Naive B cell (primary cell): ENCODE data around the gene CFAP74. TPM values are rescaled to one million over a fixed set of nuclear protein-coding genes. Genes with fewer than 3 reads are reported as not detected.

Source experiments
- ATAC-seq, 2 donors: fragments of 150-1000 bp; cut with Tn5 transposase; 2 replicates each; pipeline ENCODE4 v1.10.0; 2021; ENCODE audit warnings: low read depth in 2 of 2, mild to moderate bottlenecking in 2 of 2, moderate library complexity in 2 of 2
- DNase-seq: peaks from one replicate; pipeline ENCODE4 v3.0.0; 2022
- H3K27ac Mint-ChIP-seq, 6 donors: one replicate each; pipeline ENCODE4 v1.8.0; 2020 to 2022; ENCODE audit warnings: mild to moderate bottlenecking in 6 of 6, mixed read lengths in 6 of 6, moderate library complexity in 5 of 6, inconsistent platforms in 2 of 6
- H3K27me3 Mint-ChIP-seq, 3 donors: one replicate each; pipeline ENCODE4 v1.8.0; 2021 to 2022; ENCODE audit warnings: mixed read lengths in 3 of 3, mild to moderate bottlenecking in 1 of 3
- H3K36me3 Mint-ChIP-seq, 2 donors: one replicate each; pipeline ENCODE4 v1.8.0; 2020 to 2022; ENCODE audit warnings: mixed read lengths in 2 of 2, inconsistent platforms in 1 of 2, mild to moderate bottlenecking in 1 of 2
- H3K4me1 Mint-ChIP-seq, 3 donors: one replicate each; pipeline ENCODE4 v1.8.0; 2020 to 2022; ENCODE audit warnings: mixed read lengths in 3 of 3, inconsistent platforms in 1 of 3, mild to moderate bottlenecking in 1 of 3, moderate library complexity in 1 of 3
- H3K4me3 Mint-ChIP-seq, 8 donors: one replicate each; pipeline ENCODE4 v1.8.0; 2020 to 2022; ENCODE audit warnings: mild to moderate bottlenecking in 8 of 8, mixed read lengths in 8 of 8, moderate library complexity in 8 of 8, inconsistent platforms in 2 of 8
- H3K9me3 Mint-ChIP-seq, 7 donors: one replicate each; pipeline ENCODE4 v1.8.0; 2020 to 2022; ENCODE audit warnings: mixed read lengths in 7 of 7, mild to moderate bottlenecking in 5 of 7, inconsistent platforms in 2 of 7, moderate library complexity in 1 of 7
- polyA plus RNA-seq, 6 donors: library from polyadenylated mRNA; unstranded; fragments of 300-500 nt; fragmentation: Illumina TruSeq; gene quantifications; one replicate each; pipeline ENCODE4 v1.2.3, GENCODE V29; 2021; ENCODE audit warnings: low read depth in 6 of 6

The CFAP74 gene
- polyA plus RNA-seq, 6 donors from 2014 or later: not detected

DNA sequence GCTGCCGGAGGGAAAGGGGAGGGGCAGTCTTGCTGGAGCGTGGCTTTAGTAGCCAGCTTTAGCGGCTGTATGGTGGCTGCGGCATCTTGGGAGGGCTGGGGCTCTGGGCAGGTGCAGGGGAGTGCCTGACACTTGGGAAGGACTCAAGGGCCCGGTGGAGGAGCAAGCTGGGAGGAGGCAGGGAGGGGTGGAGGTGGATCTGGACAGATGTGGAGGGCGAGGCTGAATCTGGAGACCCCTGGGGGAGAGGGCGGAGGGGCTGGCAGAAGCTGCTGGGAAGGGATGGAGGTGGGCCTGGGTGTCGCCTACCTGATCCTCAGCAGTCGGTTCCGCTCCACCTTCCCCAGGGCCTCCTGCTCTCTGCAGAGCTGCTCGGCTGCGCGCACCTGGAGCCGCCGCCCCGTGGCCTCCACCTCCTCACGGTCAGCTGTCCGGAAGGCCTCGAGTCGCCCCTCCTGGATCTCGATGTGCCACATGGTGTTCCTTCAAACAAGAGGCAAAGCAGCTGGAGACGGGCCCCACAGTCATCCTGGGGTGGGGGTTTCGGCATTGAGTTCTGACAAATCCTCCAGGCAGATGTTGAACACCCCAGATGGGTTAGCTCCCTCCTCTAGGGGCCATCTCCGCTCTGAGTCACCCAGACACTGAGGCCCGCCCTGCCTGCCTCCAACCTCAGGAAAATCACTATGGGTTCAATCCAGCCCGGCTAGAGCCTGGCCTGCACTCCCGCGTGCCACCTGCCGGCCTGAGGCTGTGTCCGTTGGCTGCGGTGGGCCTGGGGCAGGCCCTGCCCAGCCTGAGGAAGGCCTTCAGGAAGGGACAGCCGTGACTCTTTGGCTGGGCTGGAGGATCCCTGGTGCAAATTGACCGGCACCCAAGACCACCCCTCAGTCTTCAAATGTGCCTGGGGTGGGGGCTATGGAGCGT is 29.6 kb downstream of the CFAP74 start:
- Mint-ChIP-seq H3K4me1 (no peaks in the 10 kb centered on the region), H3K4me3 (no peak overlapping the region), H3K27ac (peak overlapping the region in 1 of 6 donors; percentile 59), H3K9me3 (peaks cover 0 to 4% (median 0%) of the 10 kb centered on the region in 7 donors), H3K36me3 (no peaks in the 10 kb centered on the region), H3K27me3 (peaks cover 0 to 31% (median 8%) of the 10 kb centered on the region in 3 donors)
- no peak for DNase-seq
- ATAC-seq: no peak

DNA sequence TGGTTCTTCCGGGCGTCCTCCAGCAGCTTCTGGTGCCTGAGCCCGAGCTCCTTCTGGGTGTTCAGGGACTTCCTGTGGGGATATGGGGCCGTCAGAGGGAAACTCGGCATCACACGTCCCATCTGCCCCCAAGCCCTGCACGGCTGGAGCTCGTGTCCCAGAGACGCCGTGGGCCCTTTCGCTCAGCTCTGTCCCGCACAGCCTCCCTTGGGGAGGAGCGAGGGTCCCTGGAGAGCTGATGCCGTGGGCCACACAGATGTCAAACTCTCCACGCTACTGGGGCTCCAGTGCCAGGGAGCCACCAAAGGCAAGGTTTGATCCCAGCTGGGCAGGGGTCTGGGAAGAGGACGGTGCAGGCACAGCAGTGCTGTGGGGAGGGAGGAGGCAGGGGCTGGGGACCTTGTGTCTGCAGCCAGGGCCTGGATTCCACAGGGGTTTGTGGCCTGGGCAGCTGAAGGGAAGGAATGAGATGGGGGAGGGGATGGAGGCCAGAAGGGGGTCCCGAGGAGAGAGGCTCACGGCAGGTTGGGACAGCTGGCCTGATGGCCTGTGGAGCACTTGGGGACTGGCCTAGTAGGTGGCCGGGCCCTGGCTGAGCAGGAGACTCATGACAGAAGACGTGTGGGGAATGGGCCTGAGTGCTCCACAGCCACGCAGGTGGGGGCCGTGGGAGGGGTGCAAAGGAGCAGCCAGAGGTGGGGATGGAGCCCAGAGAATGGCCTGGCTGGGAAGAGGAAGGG is 30.4 kb downstream of the CFAP74 start:
- Mint-ChIP-seq H3K9me3 (peaks cover 0 to 2% (median 0%) of the 10 kb centered on the region in 7 donors), H3K4me1 (no peaks in the 10 kb centered on the region), H3K27me3 (peaks cover 0 to 32% (median 10%) of the 10 kb centered on the region in 3 donors), H3K4me3 (no peak overlapping the region), H3K27ac (no peak overlapping the region), H3K36me3 (no peaks in the 10 kb centered on the region)
- no peak for DNase-seq
- no peak for ATAC-seq

DNA sequence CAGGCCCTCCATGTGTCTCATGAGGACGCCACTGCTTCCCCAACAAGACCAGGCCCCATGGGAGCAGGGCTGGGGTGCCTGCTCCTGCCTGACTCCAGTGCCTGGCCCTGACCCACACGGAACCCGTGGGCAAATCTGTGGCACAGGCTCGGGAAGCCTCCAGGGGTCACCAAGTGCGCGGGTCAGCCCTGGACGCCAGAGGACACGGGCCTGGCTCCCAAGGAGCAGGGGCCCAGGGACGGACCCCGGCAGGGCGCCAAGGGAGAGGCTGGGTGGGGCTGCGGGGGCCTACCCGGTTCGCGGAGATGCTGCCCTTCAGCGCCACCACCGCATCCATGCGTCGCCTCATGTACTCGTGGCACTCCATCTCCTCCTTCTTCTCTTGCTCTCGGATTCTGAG is 31.9 kb downstream of the CFAP74 start:
- no peak for DNase-seq
- peaks cover 0 to 5% (median 0%) of the 10 kb centered on the region in 3 donors for H3K4me1 Mint-ChIP-seq
- H3K4me3 Mint-ChIP-seq: no peak overlapping the region
- H3K27me3 Mint-ChIP-seq: peaks cover 5 to 34% (median 19%) of the 10 kb centered on the region in 3 donors
- no peak overlapping the region for H3K27ac Mint-ChIP-seq
- ATAC-seq: no peak
- H3K36me3 Mint-ChIP-seq: no peaks in the 10 kb centered on the region
- peaks cover 0 to 2% (median 0%) of the 10 kb centered on the region in 7 donors for H3K9me3 Mint-ChIP-seq

DNA sequence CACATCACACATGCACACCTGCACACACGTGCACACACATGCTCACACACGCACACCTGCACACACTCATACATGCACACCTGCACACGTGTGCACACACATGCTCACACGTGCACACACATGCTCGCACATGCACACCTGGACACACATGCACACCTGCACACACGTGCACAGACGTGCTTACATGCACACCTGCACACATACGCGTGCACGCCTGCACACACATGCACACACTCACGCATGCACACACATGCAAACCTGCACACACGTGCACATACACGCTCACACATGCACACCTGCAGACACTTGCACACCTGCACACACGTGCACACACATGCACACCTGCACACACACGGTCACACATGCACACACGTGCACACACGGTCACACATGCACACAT is 32.6 kb downstream of the CFAP74 start:
- no peak for DNase-seq
- peaks cover 0 to 5% (median 0%) of the 10 kb centered on the region in 3 donors for H3K4me1 Mint-ChIP-seq
- ATAC-seq: no peak
- peak overlapping the region in 1 of 6 donors; percentile 83 for H3K27ac Mint-ChIP-seq
- peaks cover 5 to 29% (median 19%) of the 10 kb centered on the region in 3 donors for H3K27me3 Mint-ChIP-seq
- H3K9me3 Mint-ChIP-seq: peaks cover 0 to 2% (median 0%) of the 10 kb centered on the region in 7 donors
- no peaks in the 10 kb centered on the region for H3K36me3 Mint-ChIP-seq
- H3K4me3 Mint-ChIP-seq: no peak overlapping the region

DNA sequence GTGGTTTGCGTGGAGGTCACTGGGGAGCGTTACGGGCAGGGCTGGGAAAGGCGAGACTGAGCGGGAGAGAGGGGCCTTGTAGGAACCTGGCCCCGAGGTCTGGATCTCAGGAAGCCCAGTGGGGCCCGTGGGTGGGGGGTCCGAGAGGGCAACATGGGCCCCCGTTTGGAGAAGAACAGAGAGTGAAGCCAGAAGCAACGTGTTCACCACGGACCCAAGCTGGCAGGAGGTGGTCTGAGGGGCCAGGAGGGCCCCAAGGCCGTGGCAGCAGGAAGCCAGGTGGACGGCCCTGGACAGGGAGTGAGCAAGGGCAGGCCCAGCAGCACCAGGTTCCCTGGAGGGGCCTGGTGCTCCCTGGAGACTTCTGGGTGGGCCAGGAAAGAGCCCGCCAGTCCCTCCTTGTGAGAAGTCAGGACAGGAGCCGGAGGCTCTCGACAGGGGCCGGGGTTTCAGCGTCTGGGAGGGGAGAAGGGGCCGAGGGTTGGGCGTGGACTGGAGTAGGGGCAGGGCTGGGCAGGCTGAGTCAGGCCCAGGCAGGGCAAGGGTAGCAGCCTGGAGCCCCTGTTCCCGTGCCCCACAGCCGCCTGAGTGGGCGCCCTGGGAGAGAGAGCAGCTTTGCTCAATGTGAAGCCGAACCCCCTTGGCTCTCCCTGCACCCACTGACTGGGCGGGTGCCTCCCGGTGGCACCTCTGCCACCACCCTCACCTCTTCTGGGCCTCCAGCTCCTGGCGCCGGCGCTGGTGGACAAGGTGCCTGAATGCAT is 33.5 kb downstream of the CFAP74 start:
- no peak for DNase-seq
- H3K4me3 Mint-ChIP-seq: no peak overlapping the region

DNA sequence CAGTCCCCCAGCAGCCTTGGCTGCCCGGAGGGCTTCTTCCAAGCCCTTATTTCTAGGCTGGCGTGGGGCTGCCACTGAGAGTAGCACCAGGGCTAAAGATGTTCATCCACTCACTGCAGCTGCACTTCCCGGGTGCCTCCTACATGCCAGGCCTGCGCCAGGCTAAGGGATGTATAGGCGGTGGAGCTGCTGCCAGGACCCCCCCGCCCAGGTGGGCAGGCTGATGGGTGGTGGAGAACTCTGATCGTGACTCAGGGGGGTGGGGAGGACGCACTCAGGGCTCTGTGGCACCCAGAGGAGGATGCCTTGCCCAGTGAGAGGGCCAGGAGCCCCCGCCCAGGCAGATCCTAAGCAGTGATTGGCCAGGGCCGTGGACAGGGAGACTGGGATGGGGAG is 34.1 kb downstream of the CFAP74 start:
- peaks cover 5 to 28% (median 19%) of the 10 kb centered on the region in 3 donors for H3K27me3 Mint-ChIP-seq
- peaks cover 0 to 2% (median 0%) of the 10 kb centered on the region in 7 donors for H3K9me3 Mint-ChIP-seq
- H3K4me3 Mint-ChIP-seq: no peak overlapping the region
- no peaks in the 10 kb centered on the region for H3K36me3 Mint-ChIP-seq
- peaks cover 0 to 5% (median 0%) of the 10 kb centered on the region in 3 donors for H3K4me1 Mint-ChIP-seq
- ATAC-seq: no peak
- H3K27ac Mint-ChIP-seq: no peak overlapping the region
- DNase-seq: no peak

More for the DNA sequence above, 33.5 kb downstream of the CFAP74 start:
- H3K27me3 Mint-ChIP-seq: peaks cover 5 to 29% (median 19%) of the 10 kb centered on the region in 3 donors
- no peak for ATAC-seq
- H3K27ac Mint-ChIP-seq: no peak overlapping the region
- H3K9me3 Mint-ChIP-seq: peaks cover 0 to 2% (median 0%) of the 10 kb centered on the region in 7 donors
- H3K4me1 Mint-ChIP-seq: peaks cover 0 to 5% (median 0%) of the 10 kb centered on the region in 3 donors
- H3K36me3 Mint-ChIP-seq: no peaks in the 10 kb centered on the region

DNA sequence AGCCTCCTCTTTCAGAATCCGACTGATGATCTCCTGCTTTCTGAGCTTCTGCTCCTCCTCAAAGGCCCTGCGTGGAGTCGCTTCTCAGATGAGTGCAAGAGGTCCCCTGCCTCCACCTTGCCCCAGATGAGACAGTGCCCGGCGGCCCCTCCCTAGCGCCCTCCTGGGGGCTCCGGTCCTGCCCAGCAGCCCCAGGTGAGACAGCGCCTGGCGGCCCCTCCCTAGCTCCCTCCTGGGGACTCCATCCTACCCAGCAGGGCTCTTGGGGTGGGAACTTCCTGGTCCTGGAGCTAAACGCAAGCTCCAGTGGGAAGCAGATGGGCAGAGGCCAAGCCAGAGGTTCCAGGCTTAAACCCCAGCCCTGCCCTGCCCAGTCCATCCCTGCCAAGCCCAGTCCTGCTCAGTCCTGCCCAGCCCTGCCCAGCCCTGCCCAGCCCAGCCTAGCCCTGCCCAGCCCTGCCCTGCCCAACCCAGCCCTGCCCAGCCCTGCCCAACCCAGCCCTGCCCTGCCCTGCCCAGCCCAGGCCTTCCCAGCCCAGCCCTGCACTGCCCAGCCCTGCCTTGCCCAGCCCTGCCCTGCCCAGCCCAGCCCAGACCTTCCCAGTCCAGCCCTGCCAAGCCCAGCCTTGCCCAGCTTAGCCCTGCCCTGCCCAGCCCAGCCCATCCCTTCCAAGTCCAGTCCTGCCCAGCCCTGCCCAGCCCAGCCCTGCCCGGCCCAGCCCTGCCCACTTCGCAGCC is 34.6 kb downstream of the CFAP74 start:
- Mint-ChIP-seq H3K9me3 (peaks cover 0 to 2% (median 0%) of the 10 kb centered on the region in 7 donors), H3K4me1 (peaks cover 0 to 5% (median 0%) of the 10 kb centered on the region in 3 donors), H3K27ac (no peak overlapping the region), H3K36me3 (no peaks in the 10 kb centered on the region), H3K4me3 (no peak overlapping the region), H3K27me3 (peaks cover 5 to 26% (median 19%) of the 10 kb centered on the region in 3 donors)
- ATAC-seq (no peak), DNase-seq (no peak)

DNA sequence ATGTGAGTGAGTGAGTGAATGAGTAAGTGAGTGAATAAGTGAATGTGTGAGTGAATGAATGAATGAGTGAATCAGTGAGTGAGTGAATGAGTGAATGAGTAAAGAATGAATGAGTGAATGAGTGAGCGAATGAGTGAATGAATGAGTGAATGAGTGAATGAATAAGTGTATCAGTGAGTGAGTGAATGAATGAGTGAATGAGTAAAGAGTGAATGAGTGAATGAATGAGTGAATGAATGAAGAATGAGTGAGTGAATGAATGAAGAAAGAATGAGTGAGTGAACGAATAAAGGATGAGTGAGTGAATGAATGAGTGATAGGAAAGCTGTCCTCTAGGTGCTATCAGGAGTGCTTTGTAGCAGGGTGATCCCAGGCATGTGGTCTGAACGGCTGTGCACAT is 35.7 kb downstream of the CFAP74 start:
- peaks cover 5 to 26% (median 10%) of the 10 kb centered on the region in 3 donors for H3K27me3 Mint-ChIP-seq
- peaks cover 0 to 2% (median 0%) of the 10 kb centered on the region in 7 donors for H3K9me3 Mint-ChIP-seq
- DNase-seq (no peak), ATAC-seq (no peak)
- peak overlapping the region in 1 of 6 donors; percentile 79 for H3K27ac Mint-ChIP-seq
- H3K4me1 Mint-ChIP-seq: peaks cover 0 to 5% (median 0%) of the 10 kb centered on the region in 3 donors
- no peaks in the 10 kb centered on the region for H3K36me3 Mint-ChIP-seq
- peak overlapping the region in 1 of 8 donors; percentile 31 for H3K4me3 Mint-ChIP-seq

DNA sequence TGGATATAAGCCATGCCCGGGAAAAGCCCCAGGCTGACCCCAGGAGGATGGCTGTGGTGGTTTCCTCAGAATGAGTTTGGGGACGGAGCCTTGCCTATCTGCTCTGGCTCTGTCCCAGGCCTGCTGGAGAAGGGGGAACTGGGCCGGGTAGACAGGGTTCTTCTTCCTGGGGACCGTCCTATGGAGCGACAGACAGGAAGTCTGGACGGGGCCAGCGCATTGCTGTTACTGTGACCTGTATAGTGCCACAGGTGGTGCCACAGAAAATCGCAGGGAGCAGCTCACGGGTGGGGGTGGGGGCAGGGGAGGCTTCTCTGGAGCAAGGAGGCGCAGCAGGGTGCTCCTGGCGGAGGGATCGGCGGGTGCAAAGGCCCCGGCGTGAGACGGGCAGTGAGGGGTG is 36.4 kb downstream of the CFAP74 start:
- H3K9me3 Mint-ChIP-seq: peaks cover 0 to 2% (median 0%) of the 10 kb centered on the region in 7 donors
- peaks cover 5 to 32% (median 16%) of the 10 kb centered on the region in 3 donors for H3K27me3 Mint-ChIP-seq
- H3K4me3 Mint-ChIP-seq: no peak overlapping the region
- H3K27ac Mint-ChIP-seq: no peak overlapping the region
- peaks cover 0 to 5% (median 0%) of the 10 kb centered on the region in 3 donors for H3K4me1 Mint-ChIP-seq
- H3K36me3 Mint-ChIP-seq: no peaks in the 10 kb centered on the region
- DNase-seq: no peak
- ATAC-seq: no peak

DNA sequence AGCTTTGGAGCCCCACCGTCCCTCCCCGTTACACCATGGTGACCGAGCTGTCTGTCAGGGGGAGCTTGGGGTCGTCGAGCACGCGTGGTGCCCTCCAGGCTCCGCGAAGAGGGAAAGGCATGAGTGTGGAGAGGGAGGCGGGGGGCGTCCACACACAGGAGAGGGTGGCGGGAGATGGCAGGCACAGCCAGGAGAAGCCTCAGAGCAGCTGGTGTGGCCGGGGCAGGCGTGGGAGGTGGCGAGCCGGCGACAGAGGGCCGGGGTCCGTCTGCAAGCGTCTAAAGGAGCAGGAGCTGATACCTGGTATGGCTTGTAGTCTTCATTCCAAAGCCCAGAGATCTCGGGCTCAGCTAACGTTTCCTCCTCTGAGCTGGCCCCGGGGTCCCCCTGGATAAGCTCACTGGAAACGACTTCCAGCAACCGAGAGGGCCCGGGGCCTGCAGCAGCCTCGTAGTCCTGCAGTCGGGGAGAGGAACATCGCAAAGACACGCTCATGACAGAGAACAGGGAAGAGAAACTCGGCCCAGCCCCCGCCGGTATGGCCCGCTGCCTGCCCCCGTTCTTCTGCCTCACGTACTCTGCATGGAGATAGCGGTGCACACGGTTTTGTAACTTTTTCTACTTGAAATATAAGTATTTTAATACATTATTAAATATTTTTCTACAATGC is 37.4 kb downstream of the CFAP74 start:
- H3K27ac Mint-ChIP-seq: no peak overlapping the region
- DNase-seq (no peak), ATAC-seq (no peak)
- no peaks in the 10 kb centered on the region for H3K9me3 Mint-ChIP-seq
- H3K4me1 Mint-ChIP-seq: peaks cover 0 to 5% (median 0%) of the 10 kb centered on the region in 3 donors
- H3K36me3 Mint-ChIP-seq: no peaks in the 10 kb centered on the region
- H3K4me3 Mint-ChIP-seq: no peak overlapping the region
- H3K27me3 Mint-ChIP-seq: peaks cover 6 to 37% (median 26%) of the 10 kb centered on the region in 3 donors

DNA sequence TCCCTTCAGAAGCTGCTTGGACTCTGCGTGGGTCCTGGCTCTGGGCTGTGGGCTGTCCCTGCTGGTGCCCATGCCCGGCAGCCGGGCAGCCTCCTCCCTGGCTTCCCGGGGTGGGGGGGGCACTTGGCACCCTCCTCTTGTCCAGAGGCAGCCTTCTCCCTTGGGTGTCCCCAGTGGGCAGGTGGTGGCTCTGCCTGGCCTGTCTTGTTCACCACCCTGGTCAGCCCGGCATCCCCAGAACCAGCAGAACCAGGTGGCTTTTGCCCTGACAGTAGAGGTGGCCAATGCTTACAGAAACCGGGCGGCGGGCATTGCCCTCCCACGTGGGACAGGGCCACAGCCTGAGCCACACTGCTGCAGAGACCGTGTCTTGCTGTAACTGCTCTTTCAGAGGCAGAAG is 38.0 kb downstream of the CFAP74 start:
- Mint-ChIP-seq H3K27ac (no peak overlapping the region), H3K9me3 (no peaks in the 10 kb centered on the region), H3K4me1 (peaks cover 0 to 5% (median 0%) of the 10 kb centered on the region in 3 donors), H3K4me3 (no peak overlapping the region), H3K36me3 (no peaks in the 10 kb centered on the region), H3K27me3 (peaks cover 12 to 43% (median 33%) of the 10 kb centered on the region in 3 donors)
- ATAC-seq (no peak), DNase-seq (no peak)

DNA sequence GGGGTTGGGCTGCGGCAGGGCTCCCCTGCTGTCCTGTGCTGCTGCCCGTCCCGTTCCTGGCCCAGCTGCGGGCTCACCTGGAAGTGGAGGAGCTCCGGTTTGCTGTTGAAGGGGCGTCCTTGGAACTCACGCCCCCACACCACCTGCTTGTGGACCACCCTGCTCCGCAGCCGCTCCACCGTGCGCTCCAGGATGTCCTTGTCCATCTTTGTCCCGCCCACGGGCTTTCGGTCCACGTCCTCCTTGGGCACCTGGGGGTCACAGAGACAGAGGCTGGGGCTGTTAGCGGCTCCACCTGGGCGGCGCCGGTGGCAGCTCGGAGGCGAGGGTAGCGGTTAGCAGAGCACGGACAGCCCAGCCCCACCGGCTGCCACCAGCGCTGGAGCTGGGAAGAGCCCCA is 38.8 kb downstream of the CFAP74 start:
- no peak overlapping the region for H3K27ac Mint-ChIP-seq
- ATAC-seq: no peak

More for the DNA sequence above, 38.8 kb downstream of the CFAP74 start:
- no peaks in the 10 kb centered on the region for H3K36me3 Mint-ChIP-seq
- no peak overlapping the region for H3K4me3 Mint-ChIP-seq
- H3K27me3 Mint-ChIP-seq: peaks cover 13 to 50% (median 40%) of the 10 kb centered on the region in 3 donors
- no peaks in the 10 kb centered on the region for H3K9me3 Mint-ChIP-seq
- H3K4me1 Mint-ChIP-seq: peaks cover 0 to 5% (median 0%) of the 10 kb centered on the region in 3 donors
- no peak for DNase-seq
